ENCODE results near the gene CALU.

GRCh38 chr7:128726059-128726736 is 13.0 kb upstream of the CALU start:
- TF ChIP-seq POLR2A (IDR thresholded peaks at IDR 0.05), result no peak
- TF ChIP-seq CTCF (IDR thresholded peaks at IDR 0.05), result no peak
